GM12892 (cell line): ENCODE measurements around the gene TSPAN15.

Source experiments
- POLR2A ChIP-seq: IDR thresholded peaks from 2 replicates; pipeline ENCODE4 v1.6.1; 2011; ENCODE audit warnings: low read depth, low read length, control low read depth
- POLR2AphosphoS5 ChIP-seq: IDR thresholded peaks from 2 replicates; pipeline ENCODE4 v1.6.1; 2011; ENCODE audit warnings: low read depth, low read length, control low read depth

- no peak for TF ChIP-seq POLR2AphosphoS5
- no peak for TF ChIP-seq POLR2A
Observed at GRCh38 chr10:69513617-69514016, 62.4 kb downstream of the TSPAN15 start.
